Lower leg skin (tissue), 3 donors: ENCODE measurements around the gene SHH.

Experiments used
- CTCF ChIP-seq, 3 donors: fragments of 450-650 bp; IDR thresholded peaks; one replicate each; pipeline ENCODE4 v1.5.1; 2016; ENCODE audit warnings: antibody characterized with exemption in 3 of 3, mild to moderate bottlenecking in 3 of 3, moderate library complexity in 2 of 3
- POLR2A ChIP-seq, 2 donors: fragments of 450-650 bp; IDR thresholded peaks; one replicate each; pipeline ENCODE4 v1.6.1; 2016 to 2017; ENCODE audit warnings: antibody characterized with exemption in 2 of 2, mild to moderate bottlenecking in 1 of 2, moderate library complexity in 1 of 2

- TF ChIP-seq CTCF (IDR thresholded peaks at IDR 0.05): no peak
- no peak for TF ChIP-seq POLR2A (IDR thresholded peaks at IDR 0.05)
Measured at GRCh38 chr7:155824227-155824886, 12.1 kb upstream of the SHH start.
